Motor neuron (in vitro differentiated cells): Measurements from ENCODE around the gene HRH1. TPM values are rescaled to one million over a fixed set of nuclear protein-coding genes. Genes with fewer than 3 reads are reported as not detected.

Experiments
- ATAC-seq, 8 experiments: fragments of 200-7000 bp; cut with Tn5 transposase; replicated peaks in 6 of 8; 2 replicates each; pipeline ENCODE4 v1.8.0; 2021; ENCODE audit warnings: mild to moderate bottlenecking in 8 of 8, moderate library complexity in 8 of 8
- H3K27ac ChIP-seq, 2 donors: fragments of 250-450 bp; sonication (Bioruptor Pico); 2 replicates each; pipeline ENCODE4 v1.9.0; 2021; ENCODE audit warnings: antibody characterized with exemption in 2 of 2, mild to moderate bottlenecking in 2 of 2, moderate library complexity in 1 of 2
- H3K4me1 ChIP-seq, 2 donors: fragments of 250-450 bp; sonication (Bioruptor Pico); replicated peaks in 1 of 2; 2 replicates each; pipeline ENCODE4 v1.6.1; 2021; ENCODE audit warnings: antibody characterized with exemption in 2 of 2, mild to moderate bottlenecking in 2 of 2, moderate library complexity in 1 of 2
- H3K4me3 ChIP-seq, 5 donors: fragments of 250-450 bp; sonication (Bioruptor Pico); 2 replicates each; pipeline ENCODE4 v1.9.0; 2021; ENCODE audit warnings: antibody characterized with exemption in 5 of 5, mild to moderate bottlenecking in 5 of 5, moderate library complexity in 4 of 5
- WGBS, 10 experiments: fragments of 450-650 bp; shearing (Covaris generic); methylation state at CpG; one replicate each; pipeline ENCODE4 v1.0.0; 2022; 5-methylcytosine and 5-hydroxymethylcytosine counted together
- in situ Hi-C, 9 experiments: fragments of 400-800 bp; cut with MboI; loops; one replicate each; pipeline ENCODE4 v1.15.0; 2021; ENCODE audit warnings: low sequenced_read_pairs in 9 of 9, low pct_unique_long_range_greater_than_20kb in 2 of 9; ENCODE audit not compliant: unreplicated experiment in 9 of 9
- total RNA-seq, 8 experiments: library from RNA; unstranded; fragments of 300-600 nt; gene quantifications; 2 replicates each; pipeline versions ENCODE4 v1.2.3 to v1.2.4, GENCODE V29; 2022

The HRH1 gene
- total RNA-seq, 8 experiments from 2014 or later, result 0.11 to 23.2 (median 0.74) TPM

GRCh38 chr3:11273891-11274291 lies 119.6 kb downstream of the HRH1 start:
- WGBS, 10 experiments, result 83 to 100% (median 95%) methylated on average over 1 to 5 of the region's 5 CpGs
- no peak overlapping the region for H3K4me3 ChIP-seq
- peaks cover 6 to 10% of the 10 kb centered on the region in 2 donors for H3K4me1 ChIP-seq
- in situ Hi-C loops, result no loop called here
- H3K27ac ChIP-seq, result no peak overlapping the region
- no peak for ATAC-seq

DNA sequence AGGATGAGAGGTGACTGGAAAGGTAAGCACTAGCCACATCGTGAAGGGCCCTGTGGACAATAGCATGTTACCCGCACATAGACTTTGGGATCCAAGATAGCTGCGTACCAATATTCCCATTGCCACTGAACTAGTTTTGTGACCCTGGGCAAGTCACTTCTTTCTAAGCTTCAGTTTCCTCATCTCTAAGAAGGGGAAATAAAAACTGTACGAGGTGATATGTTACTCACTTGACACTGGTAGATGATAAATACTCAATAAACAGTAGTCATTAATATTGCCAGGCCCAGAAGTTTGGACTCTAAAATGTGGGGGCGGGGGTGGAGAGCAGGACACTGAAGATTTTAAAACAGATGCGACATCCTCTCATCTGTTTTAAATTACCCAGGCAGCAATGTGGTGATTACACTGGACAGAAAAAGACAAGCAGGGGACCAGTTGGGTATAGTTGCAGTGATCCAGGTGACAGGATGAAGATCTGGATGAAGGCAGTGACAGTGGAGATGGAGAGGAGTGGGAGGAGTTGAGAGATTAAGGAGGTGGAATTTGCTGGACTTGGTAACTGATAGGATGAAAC lies 120.4 kb downstream of the HRH1 start:
- H3K27ac ChIP-seq, result no peak overlapping the region

DNA sequence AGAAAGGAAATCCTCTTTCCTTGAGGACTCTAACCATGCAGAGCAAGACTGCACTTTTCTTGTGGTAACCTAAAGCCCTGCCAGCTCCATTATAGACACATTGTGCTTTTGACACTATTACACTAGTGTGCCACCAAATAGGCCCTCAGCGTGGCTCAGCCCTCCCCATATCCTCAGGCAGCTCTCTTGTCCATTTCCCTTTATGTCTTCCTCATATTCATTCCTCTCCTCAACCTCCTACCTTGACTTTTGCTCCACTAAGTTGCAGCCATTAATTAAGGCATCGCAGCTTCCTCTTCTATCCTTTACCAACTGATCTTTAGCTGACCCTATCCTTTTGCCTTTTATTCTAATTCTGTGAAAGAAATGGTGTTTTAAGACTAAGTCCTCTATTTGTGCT lies 121.6 kb downstream of the HRH1 start:
- Histone ChIP-seq H3K4me3 (no peak overlapping the region), H3K27ac (no peak overlapping the region), H3K4me1 (peaks cover 6 to 10% of the 10 kb centered on the region in 2 donors)
- no peak for ATAC-seq
- in situ Hi-C loops, result no loop called here
- 72 to 100% (median 100%) methylated on average over 1 to 2 of the region's 2 CpGs; no CpG with 5 or more reads in 5 of the 10 experiments for WGBS, 10 experiments

More for the DNA sequence above, 120.4 kb downstream of the HRH1 start:
- Histone ChIP-seq H3K4me3 (no peak overlapping the region), H3K4me1 (peaks cover 6 to 10% of the 10 kb centered on the region in 2 donors)
- 29 to 100% (median 85%) methylated on average over 2 to 6 of the region's 6 CpGs; no CpG with 5 or more reads in 3 of the 10 experiments for WGBS, 10 experiments
- no peak for ATAC-seq
- in situ Hi-C loops, result no loop called here

GRCh38 chr3:11276901-11277300 lies 122.6 kb downstream of the HRH1 start:
- in situ Hi-C loops, result no loop called here
- 31 to 100% (median 60%) methylated on average over 1 to 2 of the region's 2 CpGs; no CpG with 5 or more reads in 3 of the 10 experiments for WGBS, 10 experiments
- H3K27ac ChIP-seq, result no peak overlapping the region
- no peak overlapping the region for H3K4me3 ChIP-seq
- ATAC-seq, result no peak
- H3K4me1 ChIP-seq, result peaks cover 2 to 7% of the 10 kb centered on the region in 2 donors

DNA sequence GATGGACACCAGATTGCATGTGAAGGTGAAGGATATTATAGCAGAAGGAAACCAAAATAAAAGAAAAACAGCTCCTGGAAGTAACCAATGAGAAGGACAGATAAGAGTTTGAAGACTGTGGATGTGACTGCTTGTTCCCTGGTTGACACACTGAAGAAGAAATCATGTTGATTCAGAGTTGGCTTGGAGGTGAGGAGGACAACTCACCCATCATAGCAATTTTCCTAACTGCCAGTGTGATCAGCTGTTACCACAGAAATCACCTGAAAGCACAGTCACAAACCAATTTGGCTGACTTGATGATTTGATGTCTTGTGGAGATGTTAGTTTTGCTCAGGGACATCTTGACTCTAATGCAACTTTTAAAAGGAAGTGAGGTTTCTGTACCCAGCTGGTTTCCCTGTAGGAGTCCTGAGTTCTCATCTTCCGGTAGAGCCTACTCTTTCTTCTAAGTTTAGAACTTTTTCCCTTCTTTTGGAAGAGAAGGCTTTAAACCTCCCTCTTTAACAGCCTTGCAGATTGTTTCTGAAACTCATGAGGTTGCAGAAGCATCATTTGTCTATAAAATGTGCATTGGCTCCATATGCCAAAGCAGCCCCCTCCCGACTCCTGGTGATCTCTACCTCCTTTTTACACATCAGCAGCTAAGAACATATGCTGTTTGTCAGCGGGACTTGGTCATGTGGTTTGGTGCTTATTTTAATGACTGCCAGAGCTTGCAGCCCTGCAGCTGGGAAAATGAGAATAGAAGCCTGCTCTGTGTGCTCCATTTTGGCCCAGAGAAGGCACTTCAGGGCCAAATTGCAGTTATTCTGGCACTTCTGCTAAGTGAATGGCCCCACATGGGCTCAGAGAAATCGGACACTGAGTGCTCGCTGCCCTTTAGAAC lies 128.2 kb downstream of the HRH1 start:
- WGBS, 10 experiments, result 17 to 93% (median 83%) methylated on average over 2 to 4 of the region's 5 CpGs; no CpG with 5 or more reads in 4 of the 10 experiments
- no peak overlapping the region for H3K4me3 ChIP-seq
- peak in 2 of 8 experiments; percentile 76 for ATAC-seq

GRCh38 chr3:11283139-11283475 lies 128.8 kb downstream of the HRH1 start:
- 86 to 100% (median 88%) methylated on average over 1 of the region's 1 CpG; no CpG with 5 or more reads in 7 of the 10 experiments for WGBS, 10 experiments
- Histone ChIP-seq H3K27ac (no peak overlapping the region), H3K4me3 (no peak overlapping the region), H3K4me1 (no peaks in the 10 kb centered on the region)
- no peak for ATAC-seq
- in situ Hi-C loops, result no loop called here

More for the DNA sequence above, 128.2 kb downstream of the HRH1 start:
- Histone ChIP-seq H3K27ac (no peak overlapping the region), H3K4me1 (no peaks in the 10 kb centered on the region)
- in situ Hi-C loops, result no loop called here

DNA sequence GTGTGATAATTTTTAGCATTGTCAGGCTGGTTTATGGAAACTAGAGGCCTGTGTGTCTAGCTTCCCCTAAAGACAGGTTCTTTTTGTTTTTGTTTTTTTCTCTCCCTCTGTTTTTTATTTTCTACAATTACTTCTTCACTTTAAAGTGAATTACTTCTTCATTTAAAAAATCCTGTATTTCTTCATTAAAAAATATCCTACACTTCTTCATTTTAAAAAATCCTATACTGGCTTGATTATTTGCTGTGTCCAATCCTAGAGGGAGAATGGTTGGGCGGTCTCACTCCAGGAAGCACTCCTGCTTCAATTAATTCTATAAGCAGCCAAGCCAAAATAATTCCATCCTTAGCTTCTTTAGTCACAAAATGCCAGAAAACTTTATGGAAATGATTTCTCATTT lies 129.7 kb downstream of the HRH1 start:
- no peak overlapping the region for H3K4me3 ChIP-seq
- H3K27ac ChIP-seq, result no peak overlapping the region
- 80 to 100% (median 100%) methylated on average over 1 of the region's 1 CpG; no CpG with 5 or more reads in 4 of the 10 experiments for WGBS, 10 experiments
- H3K4me1 ChIP-seq, result no peaks in the 10 kb centered on the region
- no peak for ATAC-seq
- in situ Hi-C loops, result no loop called here

- Histone ChIP-seq H3K4me1 (no peaks in the 10 kb centered on the region), H3K27ac (no peak overlapping the region), H3K4me3 (no peak overlapping the region)
- in situ Hi-C loops, result no loop called here
- ATAC-seq, result no peak
- WGBS, 10 experiments, result 36 to 100% (median 80%) methylated on average over 1 to 2 of the region's 2 CpGs; no CpG with 5 or more reads in 2 of the 10 experiments
Observed at GRCh38 chr3:11285471-11285870, 131.2 kb downstream of the HRH1 start.

- whole genome bisulfite sequencing, 10 experiments, result 55 to 100% (median 89%) methylated on average over 1 to 9 of the region's 10 CpGs; no CpG with 5 or more reads in 3 of the 10 experiments
- in situ Hi-C loops, result no loop called here
- Histone ChIP-seq H3K4me3 (no peak overlapping the region), H3K27ac (no peak overlapping the region), H3K4me1 (no peaks in the 10 kb centered on the region)
- no peak for ATAC-seq
Observed at GRCh38 chr3:11287404-11287803, 133.1 kb downstream of the HRH1 start.

DNA sequence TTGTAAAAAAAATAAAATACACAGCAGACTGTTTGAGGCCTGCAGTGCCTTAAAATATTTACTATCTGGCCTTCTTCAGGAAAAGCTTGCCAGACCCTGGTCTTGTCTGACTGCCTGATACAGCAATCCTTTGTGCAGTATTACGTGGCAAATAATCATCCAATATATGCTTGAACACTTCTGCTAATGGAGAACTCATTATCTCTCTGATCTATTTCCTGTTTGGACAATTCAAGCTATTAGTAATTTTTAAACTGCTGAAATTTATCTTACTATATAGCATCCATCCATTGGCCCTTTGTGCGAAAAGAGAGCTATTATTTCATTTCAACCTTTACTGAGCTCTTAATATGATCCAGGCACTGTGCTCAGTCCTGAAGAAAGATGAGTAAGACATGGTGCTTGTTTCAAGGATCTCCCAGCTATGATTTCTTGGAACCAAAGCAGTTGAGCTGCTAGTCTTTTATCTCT lies 133.8 kb downstream of the HRH1 start:
- 67 to 100% (median 86%) methylated on average over 1 to 2 of the region's 2 CpGs; no CpG with 5 or more reads in 1 of the 10 experiments for WGBS, 10 experiments
- no peak overlapping the region for H3K27ac ChIP-seq
- no peaks in the 10 kb centered on the region for H3K4me1 ChIP-seq
- ATAC-seq, result no peak
- H3K4me3 ChIP-seq, result no peak overlapping the region
- in situ Hi-C loops, result no loop called here

- Histone ChIP-seq H3K27ac (no peak overlapping the region), H3K4me1 (no peaks in the 10 kb centered on the region), H3K4me3 (no peak overlapping the region)
- WGBS, 10 experiments, result 0 to 100% (median 80%) methylated on average over 1 to 7 of the region's 7 CpGs
- in situ Hi-C loops, result no loop called here
- ATAC-seq, result peak in 3 of 8 experiments; percentile 52 to 86 (median 84)
Observed at GRCh38 chr3:11288786-11289637, 134.7 kb downstream of the HRH1 start.

DNA sequence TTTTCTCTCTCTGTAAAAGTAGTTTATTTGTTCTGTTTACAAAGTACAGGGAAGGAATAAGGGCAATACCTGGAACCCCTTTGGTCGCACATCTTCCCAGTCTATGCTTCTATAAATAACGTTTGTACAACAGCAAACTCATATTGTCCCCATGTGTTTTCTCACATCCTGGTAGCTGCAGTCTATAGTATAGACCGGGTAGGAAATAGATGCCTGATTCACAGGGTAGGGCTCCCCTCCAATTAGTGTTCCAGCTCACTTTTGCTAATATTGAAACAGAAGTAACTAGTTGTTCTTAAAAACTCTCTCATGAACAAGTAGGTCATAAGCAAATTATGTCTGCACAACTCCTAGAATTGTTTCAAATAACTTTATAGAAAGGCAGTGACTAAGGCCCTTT lies 135.6 kb downstream of the HRH1 start:
- Histone ChIP-seq H3K4me3 (no peak overlapping the region), H3K27ac (no peak overlapping the region), H3K4me1 (no peaks in the 10 kb centered on the region)
- 20 to 100% (median 93%) methylated on average over 1 to 3 of the region's 3 CpGs; no CpG with 5 or more reads in 3 of the 10 experiments for WGBS, 10 experiments
- in situ Hi-C loops, result no loop called here
- no peak for ATAC-seq
